Upper lobe of left lung (tissue), 6 donors: Measurements from ENCODE around the gene TMEM167A. TPM values are rescaled to one million over a fixed set of nuclear protein-coding genes. Genes with fewer than 3 reads are reported as not detected.

Experiments
- ATAC-seq, 2 donors: fragments of 200-7000 bp; cut with Tn5 transposase; one replicate each; pipeline ENCODE4 v1.9.1; 2022; ENCODE audit warnings: mild to moderate bottlenecking in 2 of 2, moderate library complexity in 2 of 2; ENCODE audit not compliant: low FRiP score in 2 of 2
- DNase-seq, 2 donors: peaks; one replicate each; pipeline ENCODE4 v3.0.0-alpha.2; 2019 to 2020
- H3K27ac ChIP-seq, 4 donors: fragments of 200-600 bp; sonication (generic); one replicate each; pipeline ENCODE4 v1.5.1; 2016 to 2019
- H3K27me3 ChIP-seq, 4 donors: fragments of 200-600 bp; sonication (generic); one replicate each; pipeline ENCODE4 v1.5.1; 2017 to 2019
- H3K36me3 ChIP-seq, 4 donors: fragments of 200-600 bp; sonication (generic); one replicate each; pipeline ENCODE4 v1.5.1; 2016 to 2019
- H3K4me1 ChIP-seq, 4 donors: fragments of 200-600 bp; sonication (generic); one replicate each; pipeline ENCODE4 v1.5.1; 2018 to 2019
- H3K4me3 ChIP-seq, 4 donors: fragments of 200-600 bp; sonication (generic); one replicate each; pipeline ENCODE4 v1.5.1; 2017 to 2019; ENCODE audit warnings: mild to moderate bottlenecking in 2 of 4, moderate library complexity in 1 of 4
- H3K9me3 ChIP-seq, 4 donors: fragments of 200-600 bp; sonication (generic); one replicate each; pipeline ENCODE4 v1.5.1; 2018 to 2019
- CTCF ChIP-seq, 6 experiments: fragments of 450-650 bp in 4 of 6; fragments of 200-600 bp in 2 of 6; sonication (generic) in 2 of 6; IDR thresholded peaks; one replicate each; pipeline ENCODE4 v1.5.1; 2016 to 2019; ENCODE audit warnings: antibody characterized with exemption in 6 of 6
- EP300 ChIP-seq, 4 donors: sonication (generic); formaldehyde crosslinking; IDR thresholded peaks; one replicate each; pipeline ENCODE4 v1.5.1; 2017; ENCODE audit warnings: antibody characterized with exemption in 4 of 4, control low read depth in 2 of 4
- POLR2A ChIP-seq, 4 donors: fragments of 450-650 bp; IDR thresholded peaks; one replicate each; pipeline ENCODE4 v1.5.1; 2016 to 2017; ENCODE audit warnings: antibody characterized with exemption in 4 of 4, mild to moderate bottlenecking in 2 of 4
- POLR2AphosphoS5 ChIP-seq, 2 donors: sonication (generic); formaldehyde crosslinking; IDR thresholded peaks; one replicate each; pipeline ENCODE4 v1.5.1; 2017; ENCODE audit warnings: antibody characterized with exemption in 2 of 2
- WGBS, 2 donors: methylation state at CpG; one replicate each; pipeline ENCODE4 v1.1.5; 2017 to 2018; 5-methylcytosine and 5-hydroxymethylcytosine counted together
- total RNA-seq, 6 donors: library from RNA; depleted of rRNA in 4 of 6; stranded (reverse); fragments of >200 nt in 4 of 6; gene quantifications; one replicate each; pipeline versions ENCODE4 v1.1.0 to v1.2.1, GENCODE V29; 2016 to 2021
- donor health status: DM: no; HTN: no; CAD: no; lungs with moderate emphysema.
- donor health status: DM: no; HTN: yes; CAD: no; lungs with severe emphysema.

TMEM167A gene
- total RNA-seq, 6 donors from 2014 or later = 14.3 to 81.2 (median 53.1) TPM

DNA sequence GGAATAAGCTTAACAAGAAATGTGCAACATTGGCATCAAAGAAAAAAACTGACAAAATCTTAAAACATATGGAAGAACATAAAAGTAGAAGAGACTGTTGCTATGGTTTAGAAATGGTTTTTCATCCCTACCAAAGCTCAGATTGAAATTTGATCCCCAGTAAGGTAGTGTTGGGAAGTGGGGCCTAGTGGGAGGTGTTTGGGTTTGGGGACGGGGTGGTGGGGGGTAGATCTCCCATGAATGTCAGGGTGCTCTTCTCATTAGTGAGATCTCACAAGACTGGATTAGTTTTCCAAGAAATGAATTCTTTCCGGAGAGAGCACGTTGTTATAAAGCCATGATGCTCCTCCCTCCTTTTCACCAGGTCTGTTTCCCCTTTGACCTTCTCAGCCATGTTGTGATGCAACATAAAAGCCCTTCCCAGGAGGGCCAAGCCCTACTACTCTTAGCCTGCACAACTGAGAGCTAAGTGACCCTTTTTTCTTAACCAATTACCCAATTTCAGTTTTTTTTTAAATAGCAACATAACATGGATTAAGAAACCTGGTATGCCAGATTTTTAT, 10.6 kb downstream of the TMEM167A start:
- peaks cover 0 to 10% (median under 1%) of the 10 kb centered on the region in 4 donors for H3K36me3 ChIP-seq
- H3K4me3 ChIP-seq = no peak overlapping the region
- 85 to 94% methylated on average over 3 of the region's 3 CpGs for WGBS, 2 donors
- no peak for ATAC-seq
- no peak overlapping the region for H3K27ac ChIP-seq
- no peaks in the 10 kb centered on the region for H3K27me3 ChIP-seq
- no peaks in the 10 kb centered on the region for H3K9me3 ChIP-seq
- no peak for TF ChIP-seq POLR2AphosphoS5 (IDR thresholded peaks at IDR 0.05)
- no peak for TF ChIP-seq EP300 (IDR thresholded peaks at IDR 0.05)
- TF ChIP-seq POLR2A (IDR thresholded peaks at IDR 0.05) = no peak
- no peak for TF ChIP-seq CTCF (IDR thresholded peaks at IDR 0.05)
- peaks cover 0 to 18% (median 5%) of the 10 kb centered on the region in 4 donors for H3K4me1 ChIP-seq
- DNase-seq = no peak

DNA sequence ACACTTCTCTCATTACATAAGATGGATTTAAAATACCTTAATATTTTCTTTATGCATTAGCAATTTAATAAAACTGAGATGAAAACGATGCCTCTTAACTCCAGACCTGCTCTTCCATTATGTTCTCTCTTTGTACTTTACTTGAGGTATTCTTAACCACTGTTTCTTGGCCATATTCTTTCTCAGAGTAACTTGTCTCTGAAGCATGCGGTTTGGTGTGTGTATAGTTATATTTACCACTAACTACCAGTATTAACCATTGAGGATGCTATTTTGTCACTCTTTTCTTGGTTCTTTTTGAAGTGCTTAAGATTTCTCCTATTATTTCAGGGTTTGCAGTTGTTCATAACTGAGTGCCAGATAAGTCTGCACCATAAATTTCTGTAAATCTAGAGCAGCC, 17.9 kb downstream of the TMEM167A start:
- no peak for TF ChIP-seq EP300 (IDR thresholded peaks at IDR 0.05)
- no peak for TF ChIP-seq CTCF (IDR thresholded peaks at IDR 0.05)
- TF ChIP-seq POLR2AphosphoS5 (IDR thresholded peaks at IDR 0.05) = no peak
- no peak for TF ChIP-seq POLR2A (IDR thresholded peaks at IDR 0.05)
- no peaks in the 10 kb centered on the region for H3K27me3 ChIP-seq
- no peak overlapping the region for H3K4me3 ChIP-seq
- H3K27ac ChIP-seq = no peak overlapping the region
- WGBS, 2 donors = 76 to 84% methylated on average over 2 of the region's 2 CpGs
- DNase-seq (no peak), ATAC-seq (no peak)
- peaks cover 0 to 6% (median 0%) of the 10 kb centered on the region in 4 donors for H3K4me1 ChIP-seq
- H3K36me3 ChIP-seq = peaks cover 0 to 30% (median 11%) of the 10 kb centered on the region in 4 donors
- no peaks in the 10 kb centered on the region for H3K9me3 ChIP-seq

- no peak overlapping the region for H3K4me3 ChIP-seq
- ATAC-seq (no peak), DNase-seq (no peak)
- no peak overlapping the region for H3K27ac ChIP-seq
- peaks cover 0 to 25% (median 11%) of the 10 kb centered on the region in 4 donors for H3K36me3 ChIP-seq
- no peaks in the 10 kb centered on the region for H3K9me3 ChIP-seq
- H3K4me1 ChIP-seq = peaks cover 0 to 6% (median 0%) of the 10 kb centered on the region in 4 donors
- no peak for TF ChIP-seq CTCF (IDR thresholded peaks at IDR 0.05)
- H3K27me3 ChIP-seq = no peaks in the 10 kb centered on the region
Observed at GRCh38 chr5:83058726-83059125, 18.5 kb downstream of the TMEM167A start.

GRCh38 chr5:83055166-83055565, 22.0 kb downstream of the TMEM167A start:
- H3K27ac ChIP-seq = no peak overlapping the region
- DNase-seq (no peak), ATAC-seq (no peak)
- H3K9me3 ChIP-seq = no peaks in the 10 kb centered on the region
- no peak for TF ChIP-seq CTCF (IDR thresholded peaks at IDR 0.05)
- no peak for TF ChIP-seq POLR2A (IDR thresholded peaks at IDR 0.05)
- TF ChIP-seq POLR2AphosphoS5 (IDR thresholded peaks at IDR 0.05) = no peak
- TF ChIP-seq EP300 (IDR thresholded peaks at IDR 0.05) = no peak
- peaks cover 0 to 6% (median 0%) of the 10 kb centered on the region in 4 donors for H3K4me1 ChIP-seq
- H3K36me3 ChIP-seq = peaks cover 0 to 16% (median 8%) of the 10 kb centered on the region in 4 donors
- no peaks in the 10 kb centered on the region for H3K27me3 ChIP-seq
- WGBS, 2 donors = 78 to 88% methylated on average over 2 of the region's 2 CpGs
- H3K4me3 ChIP-seq = no peak overlapping the region

- DNase-seq (no peak), ATAC-seq (no peak)
- Histone ChIP-seq H3K36me3 (peaks cover 0 to 11% (median 3%) of the 10 kb centered on the region in 4 donors), H3K27me3 (no peaks in the 10 kb centered on the region), H3K27ac (no peak overlapping the region), H3K4me3 (no peak overlapping the region), H3K9me3 (no peaks in the 10 kb centered on the region), H3K4me1 (no peaks in the 10 kb centered on the region)
- 95 to 97% methylated on average over 4 of the region's 4 CpGs for WGBS, 2 donors
- TF ChIP-seq POLR2A (IDR thresholded peaks at IDR 0.05) = no peak
- no peak for TF ChIP-seq EP300 (IDR thresholded peaks at IDR 0.05)
- TF ChIP-seq POLR2AphosphoS5 (IDR thresholded peaks at IDR 0.05) = no peak
- TF ChIP-seq CTCF (IDR thresholded peaks at IDR 0.05) = no peak
Observed at GRCh38 chr5:83050723-83051340, 26.4 kb downstream of the TMEM167A start.
